ENCODE data around the gene NEU2.

DNA sequence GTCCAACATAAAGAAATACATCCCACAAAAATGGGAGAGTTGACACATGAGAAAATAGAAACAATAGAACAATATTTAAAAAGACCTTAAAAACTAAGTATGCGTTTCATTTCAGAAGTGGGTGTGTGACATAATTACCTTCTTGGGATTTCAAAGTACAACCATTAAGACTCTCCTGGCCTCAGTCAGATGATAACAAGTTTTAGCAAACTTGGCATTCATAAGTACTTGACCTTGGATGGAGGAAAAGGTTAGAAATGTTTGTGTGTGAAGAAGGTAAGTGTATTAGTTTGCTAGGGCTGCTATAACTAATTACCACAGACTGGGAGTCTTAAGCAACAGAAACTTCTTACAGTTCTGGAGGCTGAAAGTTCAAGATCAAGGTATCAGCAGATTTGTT lies 14.5 kb upstream of the NEU2 start:
- no peak for TF ChIP-seq ZNF239 (CRISPR knock-in tag; IDR thresholded peaks at IDR 0.05)
- TF ChIP-seq POLR2A (conservative IDR thresholded peaks at IDR 0.05), result no peak
- TF ChIP-seq, protein P1, sequence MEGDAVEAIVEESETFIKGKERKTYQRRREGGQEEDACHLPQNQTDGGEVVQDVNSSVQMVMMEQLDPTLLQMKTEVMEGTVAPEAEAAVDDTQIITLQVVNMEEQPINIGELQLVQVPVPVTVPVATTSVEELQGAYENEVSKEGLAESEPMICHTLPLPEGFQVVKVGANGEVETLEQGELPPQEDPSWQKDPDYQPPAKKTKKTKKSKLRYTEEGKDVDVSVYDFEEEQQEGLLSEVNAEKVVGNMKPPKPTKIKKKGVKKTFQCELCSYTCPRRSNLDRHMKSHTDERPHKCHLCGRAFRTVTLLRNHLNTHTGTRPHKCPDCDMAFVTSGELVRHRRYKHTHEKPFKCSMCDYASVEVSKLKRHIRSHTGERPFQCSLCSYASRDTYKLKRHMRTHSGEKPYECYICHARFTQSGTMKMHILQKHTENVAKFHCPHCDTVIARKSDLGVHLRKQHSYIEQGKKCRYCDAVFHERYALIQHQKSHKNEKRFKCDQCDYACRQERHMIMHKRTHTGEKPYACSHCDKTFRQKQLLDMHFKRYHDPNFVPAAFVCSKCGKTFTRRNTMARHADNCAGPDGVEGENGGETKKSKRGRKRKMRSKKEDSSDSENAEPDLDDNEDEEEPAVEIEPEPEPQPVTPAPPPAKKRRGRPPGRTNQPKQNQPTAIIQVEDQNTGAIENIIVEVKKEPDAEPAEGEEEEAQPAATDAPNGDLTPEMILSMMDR (IDR thresholded peaks at IDR 0.05 in 2 of 3, conservative IDR thresholded peaks at IDR 0.05 in 1 of 3; ENCODE audit: insufficient read depth in 2 of 3, low read depth in 1 of 3, low read length in 3 of 3), result no peak
- no peak for TF ChIP-seq SP1 (CRISPR knock-in tag; IDR thresholded peaks at IDR 0.05)
- TF ChIP-seq POLR2AphosphoS5 (IDR thresholded peaks at IDR 0.05; ENCODE audit: control insufficient read depth, insufficient read depth, low read depth, low read length), result no peak
- TF ChIP-seq FOXA1 (IDR thresholded peaks at IDR 0.05; ENCODE audit: borderline replicate concordance), result no peak
- TF ChIP-seq TEAD2 (tag; IDR thresholded peaks at IDR 0.05), result no peak
